CD4-positive, alpha-beta T cell (primary cell): Measurements from ENCODE around the gene PGM1. TPM values are rescaled to one million over a fixed set of nuclear protein-coding genes. Genes with fewer than 3 reads are reported as not detected.

Experiments
- ATAC-seq: fragments of 200-7000 bp; cut with Tn5 transposase; one replicate; pipeline ENCODE4 v1.10.0; 2022; ENCODE audit warnings: mild to moderate bottlenecking; ENCODE audit not compliant: poor library complexity
- CTCF ChIA-PET: fragments of 350-600 bp; sonication (Branson Sonifier 250); formaldehyde crosslinking; loops from one replicate; lab custom pipeline; 2021; ENCODE audit warnings: antibody characterized with exemption, inconsistent platforms; lab: Charles Lee
- POLR2A ChIA-PET: fragments of 350-600 bp; sonication (Branson Sonifier 250); formaldehyde crosslinking; loops from one replicate; lab custom pipeline; 2021; ENCODE audit warnings: antibody characterized with exemption, inconsistent platforms; lab: Charles Lee
- DNase-seq, 14 experiments: peaks; one replicate each; pipeline ENCODE4 v3.0.0-alpha.2; 2013 to 2020; ENCODE audit warnings: mixed read lengths in 2 of 14
- H3K27ac ChIP-seq, 2 donors: one replicate each; pipeline versions ENCODE4 v1.5.1 to v1.7.0; 2013; ENCODE audit warnings: low read length in 2 of 2, low read depth in 1 of 2, mild to moderate bottlenecking in 1 of 2
- H3K27me3 ChIP-seq, 2 experiments: 1 replicate in 1 of 2; 2 replicates in 1 of 2; pipeline versions ENCODE4 v1.6.1 to v1.7.0; 2013; ENCODE audit warnings: low read length in 2 of 2, control low read depth in 1 of 2, mild to moderate bottlenecking in 1 of 2, moderate library complexity in 1 of 2; ENCODE audit not compliant: insufficient read depth in 2 of 2, control insufficient read depth in 1 of 2
- H3K36me3 ChIP-seq: one replicate; pipeline ENCODE4 v1.6.1; 2013; ENCODE audit warnings: low read length, control low read depth; ENCODE audit not compliant: insufficient read depth
- H3K4me1 ChIP-seq: one replicate; pipeline ENCODE4 v1.6.1; 2013; ENCODE audit warnings: low read length, control low read depth; ENCODE audit not compliant: insufficient read depth
- H3K4me3 ChIP-seq: one replicate; pipeline ENCODE4 v1.5.1; 2013; ENCODE audit warnings: mild to moderate bottlenecking, low read length, moderate library complexity
- H3K9me3 ChIP-seq, 2 experiments: 1 replicate in 1 of 2; 2 replicates in 1 of 2; pipeline versions ENCODE4 v1.6.1 to v1.7.0; 2013; ENCODE audit warnings: low read length in 2 of 2, mild to moderate bottlenecking in 2 of 2, control low read depth in 1 of 2, moderate library complexity in 1 of 2; ENCODE audit not compliant: control insufficient read depth in 1 of 2, insufficient read depth in 1 of 2
- H3K27ac Mint-ChIP-seq: one replicate; pipeline ENCODE4 v1.8.0; 2020; ENCODE audit warnings: mixed read lengths
- H3K27me3 Mint-ChIP-seq: one replicate; pipeline ENCODE4 v1.8.0; 2021; ENCODE audit warnings: mixed read lengths
- H3K36me3 Mint-ChIP-seq: one replicate; pipeline ENCODE4 v1.8.0; 2021; ENCODE audit warnings: low read depth, mixed read lengths
- H3K4me1 Mint-ChIP-seq: one replicate; pipeline ENCODE4 v1.8.0; 2021; ENCODE audit warnings: low read depth, mixed read lengths
- H3K4me3 Mint-ChIP-seq: one replicate; pipeline ENCODE4 v1.8.0; 2020; ENCODE audit warnings: mild to moderate bottlenecking, mixed read lengths
- H3K9me3 Mint-ChIP-seq: one replicate; pipeline ENCODE4 v1.8.0; 2020; ENCODE audit warnings: mixed read lengths
- intact Hi-C, 2 experiments: fragments of 100-400 bp; cut with DNase I in 1 of 2; cut with micrococcal nuclease in 1 of 2; formaldehyde crosslinking; loops; one replicate each; pipeline versions ENCODE4 v1.15.1 to v1.9.0; 2023 to 2025; cut with DNase I, micrococcal nuclease
- total RNA-seq, 174 experiments: library from RNA in 2 of 174; stranded (reverse) in 2 of 174; gene quantifications; one replicate each; pipeline ENCODE4 v1.2.3 and lab custom pipeline; 2021 to 2026
- TF ChIP-seq, protein P1 (sequence below): fragments of 200-600 bp; IDR thresholded peaks from one replicate; pipeline ENCODE4 v1.8.0; 2022; ENCODE audit warnings: antibody characterized with exemption, mild to moderate bottlenecking

The PGM1 gene
- total RNA-seq, 2 experiments from 2014 or later: 5.4 to 5.6 TPM

DNA sequence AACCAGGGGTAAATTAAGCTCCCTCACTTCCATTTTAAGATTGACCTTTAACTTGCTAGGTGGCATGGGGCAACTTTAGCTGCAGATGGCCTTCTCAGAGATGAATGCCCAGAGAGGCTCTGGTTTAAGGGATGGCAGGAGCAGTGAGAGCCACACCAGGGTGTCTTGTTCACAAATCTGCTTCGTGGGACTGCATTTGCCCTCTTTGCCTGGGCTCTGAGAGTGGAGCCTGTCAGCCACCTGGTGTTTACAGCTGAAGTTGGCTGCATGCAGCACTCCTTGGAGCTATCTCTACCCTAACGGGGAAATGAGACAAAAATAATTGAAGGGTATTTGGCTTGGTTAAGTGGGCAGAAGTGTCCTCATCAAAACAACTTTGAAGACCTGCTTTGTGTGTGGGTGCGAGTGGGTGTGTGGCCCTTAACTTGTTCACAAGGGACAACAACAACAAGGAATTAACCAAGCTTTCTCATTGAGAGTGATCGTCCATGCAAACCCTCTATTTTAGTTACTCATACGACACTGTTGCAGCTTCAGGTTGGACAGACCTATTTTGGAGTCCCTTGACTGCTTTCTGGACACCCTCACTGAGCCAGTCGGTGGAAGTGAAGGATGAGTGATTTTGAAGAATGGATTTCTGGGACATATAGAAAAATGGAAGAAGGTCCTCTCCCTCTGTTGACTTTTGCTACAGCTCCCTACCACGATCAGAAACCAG lies 29.8 kb downstream of the PGM1 start:
- intact Hi-C loops: no loop called here
- Mint-ChIP-seq H3K27me3 (no peaks in the 10 kb centered on the region), H3K4me1 (peaks cover 3% of the 10 kb centered on the region), H3K9me3 (no peaks in the 10 kb centered on the region), H3K36me3 (no peaks in the 10 kb centered on the region), H3K27ac (no peak overlapping the region), H3K4me3 (no peak overlapping the region)
- Histone ChIP-seq H3K4me1 (no peaks in the 10 kb centered on the region), H3K27ac (no peak overlapping the region), H3K36me3 (no peaks in the 10 kb centered on the region), H3K4me3 (no peak overlapping the region), H3K9me3 (no peaks in the 10 kb centered on the region), H3K27me3 (no peaks in the 10 kb centered on the region)
- ATAC-seq: no peak
- CTCF ChIA-PET: no interaction called here
- POLR2A ChIA-PET: no interaction called here
- no peak for DNase-seq
- TF ChIP-seq, protein P1, sequence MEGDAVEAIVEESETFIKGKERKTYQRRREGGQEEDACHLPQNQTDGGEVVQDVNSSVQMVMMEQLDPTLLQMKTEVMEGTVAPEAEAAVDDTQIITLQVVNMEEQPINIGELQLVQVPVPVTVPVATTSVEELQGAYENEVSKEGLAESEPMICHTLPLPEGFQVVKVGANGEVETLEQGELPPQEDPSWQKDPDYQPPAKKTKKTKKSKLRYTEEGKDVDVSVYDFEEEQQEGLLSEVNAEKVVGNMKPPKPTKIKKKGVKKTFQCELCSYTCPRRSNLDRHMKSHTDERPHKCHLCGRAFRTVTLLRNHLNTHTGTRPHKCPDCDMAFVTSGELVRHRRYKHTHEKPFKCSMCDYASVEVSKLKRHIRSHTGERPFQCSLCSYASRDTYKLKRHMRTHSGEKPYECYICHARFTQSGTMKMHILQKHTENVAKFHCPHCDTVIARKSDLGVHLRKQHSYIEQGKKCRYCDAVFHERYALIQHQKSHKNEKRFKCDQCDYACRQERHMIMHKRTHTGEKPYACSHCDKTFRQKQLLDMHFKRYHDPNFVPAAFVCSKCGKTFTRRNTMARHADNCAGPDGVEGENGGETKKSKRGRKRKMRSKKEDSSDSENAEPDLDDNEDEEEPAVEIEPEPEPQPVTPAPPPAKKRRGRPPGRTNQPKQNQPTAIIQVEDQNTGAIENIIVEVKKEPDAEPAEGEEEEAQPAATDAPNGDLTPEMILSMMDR: no peak

DNA sequence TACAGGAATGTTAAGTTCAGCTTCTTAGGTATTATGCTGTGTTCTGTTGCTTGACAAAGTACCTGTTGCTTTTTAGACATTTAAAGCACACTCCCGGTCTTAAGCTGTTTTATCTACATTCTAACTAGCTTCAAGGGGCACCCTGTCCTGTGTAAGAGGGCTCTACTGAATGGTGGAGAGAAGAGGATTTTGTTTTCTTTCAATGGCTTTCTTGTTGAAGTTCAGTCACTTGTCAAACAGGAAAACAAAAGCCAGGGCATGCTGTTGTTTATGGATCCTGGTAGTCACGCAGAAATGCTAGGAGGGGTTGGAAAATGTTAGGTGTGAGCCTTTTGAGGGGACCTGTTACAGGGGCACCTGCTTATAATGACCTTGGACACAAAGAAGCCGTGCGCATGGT lies 30.7 kb downstream of the PGM1 start:
- POLR2A ChIA-PET: no interaction called here
- H3K27ac Mint-ChIP-seq: no peak overlapping the region

DNA sequence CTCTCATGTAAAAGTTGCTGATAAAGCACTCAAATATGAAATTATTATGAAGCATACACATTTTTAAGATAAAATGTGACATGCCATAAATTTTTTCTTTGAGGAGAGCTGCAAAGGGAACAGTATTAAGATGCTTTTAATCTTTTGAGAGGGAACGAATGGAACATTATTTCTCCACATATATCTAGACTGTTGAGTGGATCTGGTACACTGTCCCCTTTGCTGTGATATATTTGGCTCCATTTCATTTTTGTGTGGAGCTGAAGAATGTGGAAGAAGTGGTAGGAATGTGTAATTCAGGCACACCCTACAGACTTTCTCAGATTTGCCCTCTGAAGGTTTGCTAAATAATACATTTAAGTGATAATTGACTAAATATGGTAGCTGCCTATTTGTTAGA lies 31.7 kb downstream of the PGM1 start:
- DNase-seq: no peak
- CTCF ChIA-PET: no interaction called here

More for the DNA sequence above, 30.7 kb downstream of the PGM1 start:
- no peaks in the 10 kb centered on the region for H3K9me3 Mint-ChIP-seq
- CTCF ChIA-PET: no interaction called here
- no peaks in the 10 kb centered on the region for H3K27me3 Mint-ChIP-seq
- Histone ChIP-seq H3K36me3 (no peaks in the 10 kb centered on the region), H3K27ac (no peak overlapping the region), H3K4me3 (no peak overlapping the region), H3K4me1 (no peaks in the 10 kb centered on the region), H3K9me3 (no peaks in the 10 kb centered on the region), H3K27me3 (no peaks in the 10 kb centered on the region)
- no peak overlapping the region for H3K4me3 Mint-ChIP-seq
- DNase-seq (no peak), ATAC-seq (no peak)
- intact Hi-C loops: no loop called here
- TF ChIP-seq, protein P1: no peak
- no peaks in the 10 kb centered on the region for H3K36me3 Mint-ChIP-seq
- H3K4me1 Mint-ChIP-seq: peaks cover 3% of the 10 kb centered on the region

More for the DNA sequence above, 31.7 kb downstream of the PGM1 start:
- H3K4me3 ChIP-seq: no peak overlapping the region
- no peaks in the 10 kb centered on the region for H3K27me3 Mint-ChIP-seq
- H3K9me3 ChIP-seq: no peaks in the 10 kb centered on the region
- no peaks in the 10 kb centered on the region for H3K9me3 Mint-ChIP-seq
- H3K27ac ChIP-seq: no peak overlapping the region
- no peak overlapping the region for H3K4me3 Mint-ChIP-seq
- no peaks in the 10 kb centered on the region for H3K4me1 ChIP-seq
- POLR2A ChIA-PET: no interaction called here
- TF ChIP-seq, protein P1: no peak
- intact Hi-C loops: no loop called here
- H3K27ac Mint-ChIP-seq: no peak overlapping the region
- no peak for ATAC-seq
- H3K4me1 Mint-ChIP-seq: peaks cover 3% of the 10 kb centered on the region
- H3K36me3 Mint-ChIP-seq: peaks cover under 1% of the 10 kb centered on the region
- H3K36me3 ChIP-seq: peaks cover 6% of the 10 kb centered on the region
- H3K27me3 ChIP-seq: no peaks in the 10 kb centered on the region
